ENCODE data around the gene GALT. TPM values are rescaled to one million over a fixed set of nuclear protein-coding genes. Genes with fewer than 3 reads are reported as not detected.

GALT gene
- total RNA-seq, 2 experiments from 2014 or later: 95.2 to 95.6 TPM

GRCh38 chr9:34654323-34655051, 8.0 kb downstream of the GALT start:
- no peak overlapping the region for H3K27ac Mint-ChIP-seq
- no peak for DNase-seq
- ChIA-PET POLR2A (interaction anchor here (2.9 to 12.4 kb wide), 2 partner anchors 8 kb away, joined by 18 to 162 read pairs; partner anchors contain the start of genes CCL27 and GALT), CTCF (no interaction called here)
- no peaks in the 10 kb centered on the region for H3K27me3 Mint-ChIP-seq
- H3K36me3 Mint-ChIP-seq (ENCODE audit: low read depth): peaks cover 12% of the 10 kb centered on the region
- no peaks in the 10 kb centered on the region for H3K9me3 Mint-ChIP-seq
- H3K4me3 Mint-ChIP-seq: no peak overlapping the region
- peaks cover 26% of the 10 kb centered on the region for H3K4me1 Mint-ChIP-seq

- ChIA-PET CTCF (interaction anchor here (1.1 to 1.9 kb wide), 2 partner anchors 8 to 21 kb away, joined by 3 to 11 read pairs; partner anchors contain the start of gene GALT), POLR2A (interaction anchor here (1.3 to 12.4 kb wide), 3 partner anchors 9 to 18 kb away, joined by 3 to 162 read pairs (median 12); partner anchors contain the start of genes GALT and SIGMAR1)
- Mint-ChIP-seq H3K4me1 (peaks cover 21% of the 10 kb centered on the region), H3K36me3 (ENCODE audit: low read depth) (peaks cover 5% of the 10 kb centered on the region), H3K9me3 (no peaks in the 10 kb centered on the region), H3K27me3 (no peaks in the 10 kb centered on the region), H3K27ac (no peak overlapping the region), H3K4me3 (no peak overlapping the region)
- no peak for DNase-seq
These were observed 8.9 kb downstream of the GALT start for GRCh38 chr9:34655394-34655793.

GRCh38 chr9:34656992-34657391, 10.5 kb downstream of the GALT start:
- ChIA-PET CTCF (interaction anchor here (1.9 to 9.6 kb wide), 2 partner anchors 10 to 20 kb away, joined by 11 to 83 read pairs; partner anchors contain the start of genes GALT and SIGMAR1), POLR2A (interaction anchor here (0.7 to 12.4 kb wide), 3 partner anchors 8 to 19 kb away, joined by 3 to 162 read pairs (median 12); partner anchors contain the start of genes GALT and SIGMAR1)
- no peak for DNase-seq
- H3K9me3 Mint-ChIP-seq: no peaks in the 10 kb centered on the region
- H3K27ac Mint-ChIP-seq: no peak overlapping the region
- no peak overlapping the region for H3K4me3 Mint-ChIP-seq
- peaks cover 8% of the 10 kb centered on the region for H3K36me3 Mint-ChIP-seq (ENCODE audit: low read depth)
- H3K27me3 Mint-ChIP-seq: no peaks in the 10 kb centered on the region
- H3K4me1 Mint-ChIP-seq: peaks cover 20% of the 10 kb centered on the region

- CTCF ChIA-PET: interaction anchor here (1.4 to 9.6 kb wide), 2 partner anchors 12 to 22 kb away, joined by 5 to 83 read pairs; partner anchors contain the start of genes GALT and SIGMAR1
- DNase-seq: no peak
- H3K4me1 Mint-ChIP-seq: peaks cover 20% of the 10 kb centered on the region
- H3K27me3 Mint-ChIP-seq: no peaks in the 10 kb centered on the region
- no peak overlapping the region for H3K4me3 Mint-ChIP-seq
- H3K9me3 Mint-ChIP-seq: no peaks in the 10 kb centered on the region
- peaks cover 11% of the 10 kb centered on the region for H3K36me3 Mint-ChIP-seq (ENCODE audit: low read depth)
- POLR2A ChIA-PET: interaction anchor here (12.4 kb wide), 1 partner anchor 12 kb away, joined by 162 read pairs; the partner anchor contains the start of gene GALT
- no peak overlapping the region for H3K27ac Mint-ChIP-seq
These were observed 12.0 kb downstream of the GALT start for GRCh38 chr9:34658461-34658860.

- POLR2A ChIA-PET: interaction anchor here (2.9 to 12.4 kb wide), 2 partner anchors 13 to 22 kb away, joined by 14 to 162 read pairs; partner anchors contain the start of genes GALT and SIGMAR1
- H3K27ac Mint-ChIP-seq: no peak overlapping the region
- H3K36me3 Mint-ChIP-seq (ENCODE audit: low read depth): peaks cover 11% of the 10 kb centered on the region
- H3K9me3 Mint-ChIP-seq: no peaks in the 10 kb centered on the region
- CTCF ChIA-PET: interaction anchor here (0.6 to 9.6 kb wide), 3 partner anchors 12 to 23 kb away, joined by 4 to 125 read pairs (median 83); partner anchors contain the start of genes GALT, IL11RA and SIGMAR1
- peaks cover 33% of the 10 kb centered on the region for H3K4me1 Mint-ChIP-seq
- H3K4me3 Mint-ChIP-seq: no peak overlapping the region
- H3K27me3 Mint-ChIP-seq: no peaks in the 10 kb centered on the region
- no peak for DNase-seq
These were observed 13.2 kb downstream of the GALT start for GRCh38 chr9:34659592-34660253.

- POLR2A ChIA-PET: interaction anchor here (0.7 to 12.4 kb wide), 6 partner anchors 10 to 449 kb away, joined by 3 to 162 read pairs (median 12); partner anchors contain the start of genes GALT, IL11RA and SIGMAR1
- Mint-ChIP-seq H3K9me3 (no peaks in the 10 kb centered on the region), H3K4me3 (peak within 1 kb of the TSS; percentile 35), H3K27me3 (no peaks in the 10 kb centered on the region), H3K27ac (peak within 1 kb of the TSS; percentile 80), H3K36me3 (ENCODE audit: low read depth) (peaks cover 16% of the 10 kb centered on the region), H3K4me1 (peaks cover 49% of the 10 kb centered on the region)
- peak; percentile 20 for DNase-seq
- CTCF ChIA-PET: interaction anchor here (0.8 to 9.6 kb wide), 5 partner anchors 15 to 1528 kb away, joined by 3 to 125 read pairs (median 40); partner anchors contain the start of genes CLTA, GALT, IL11RA and RPP25L
These were observed 16.2 kb downstream of the GALT start, which contains the start of gene CCL27 for GRCh38 chr9:34662526-34663302. Gene CCL27 (minus strand): TSS chr9:34662657. CDS start chr9:34662633, 24 bp downstream.

GRCh38 chr9:34663303-34663605, 16.8 kb downstream of the GALT start:
- ChIA-PET CTCF (interaction anchor here (0.8 to 9.6 kb wide), 5 partner anchors 15 to 1527 kb away, joined by 3 to 125 read pairs (median 40); partner anchors contain the start of genes CLTA, GALT, IL11RA and RPP25L), POLR2A (interaction anchor here (0.7 to 12.4 kb wide), 6 partner anchors 10 to 448 kb away, joined by 3 to 162 read pairs (median 12); partner anchors contain the start of genes GALT, IL11RA and SIGMAR1)
- peak overlapping the region; percentile 35 for H3K4me3 Mint-ChIP-seq
- peaks cover 50% of the 10 kb centered on the region for H3K4me1 Mint-ChIP-seq
- peaks cover 20% of the 10 kb centered on the region for H3K36me3 Mint-ChIP-seq (ENCODE audit: low read depth)
- H3K9me3 Mint-ChIP-seq: no peaks in the 10 kb centered on the region
- DNase-seq: no peak
- peak overlapping the region; percentile 80 for H3K27ac Mint-ChIP-seq
- H3K27me3 Mint-ChIP-seq: no peaks in the 10 kb centered on the region

- no peaks in the 10 kb centered on the region for H3K27me3 Mint-ChIP-seq
- H3K9me3 Mint-ChIP-seq: peaks cover 6% of the 10 kb centered on the region
- POLR2A ChIA-PET: interaction anchor here (0.7 to 12.4 kb wide), 13 partner anchors 8 to 1663 kb away, joined by 3 to 162 read pairs (median 3); partner anchors contain the start of genes DCTN3, DNAI1, FAM219A and GALT
- CTCF ChIA-PET: interaction anchor here (0.6 to 9.6 kb wide), 6 partner anchors 16 to 41 kb away, joined by 3 to 125 read pairs (median 22); partner anchors contain the start of genes GALT, IL11RA and SIGMAR1
- peaks cover 50% of the 10 kb centered on the region for H3K4me1 Mint-ChIP-seq
- peaks cover 33% of the 10 kb centered on the region for H3K36me3 Mint-ChIP-seq (ENCODE audit: low read depth)
- peak; percentile 82 for DNase-seq
- peak overlapping the region; percentile 85 for H3K4me3 Mint-ChIP-seq
- H3K27ac Mint-ChIP-seq: peak overlapping the region; percentile 80
These were observed 18.0 kb downstream of the GALT start for GRCh38 chr9:34664281-34665066.

GRCh38 chr9:34665067-34665380, 18.5 kb downstream of the GALT start:
- DNase-seq: no peak
- CTCF ChIA-PET: interaction anchor here (0.5 to 9.6 kb wide), 7 partner anchors 17 to 598 kb away, joined by 3 to 125 read pairs (median 3); partner anchors contain the start of genes GALT, IL11RA and SIGMAR1
- peaks cover 37% of the 10 kb centered on the region for H3K36me3 Mint-ChIP-seq (ENCODE audit: low read depth)
- H3K9me3 Mint-ChIP-seq: peaks cover 8% of the 10 kb centered on the region
- no peaks in the 10 kb centered on the region for H3K27me3 Mint-ChIP-seq
- POLR2A ChIA-PET: interaction anchor here (0.7 to 12.4 kb wide), 12 partner anchors 8 to 1663 kb away, joined by 3 to 162 read pairs (median 3); partner anchors contain the start of genes DCTN3, DNAI1, FAM219A and GALT
- peak overlapping the region; percentile 80 for H3K27ac Mint-ChIP-seq
- peaks cover 50% of the 10 kb centered on the region for H3K4me1 Mint-ChIP-seq
- peak overlapping the region; percentile 85 for H3K4me3 Mint-ChIP-seq

GRCh38 chr9:34665381-34666250, 19.1 kb downstream of the GALT start:
- H3K4me1 Mint-ChIP-seq: peaks cover 50% of the 10 kb centered on the region
- peak overlapping the region; percentile 85 for H3K4me3 Mint-ChIP-seq
- peak; percentile 93 for DNase-seq
- peaks cover 37% of the 10 kb centered on the region for H3K36me3 Mint-ChIP-seq (ENCODE audit: low read depth)
- ChIA-PET CTCF (interaction anchor here (0.5 to 9.6 kb wide), 6 partner anchors 17 to 598 kb away, joined by 3 to 125 read pairs (median 22); partner anchors contain the start of genes GALT, IL11RA and SIGMAR1), POLR2A (interaction anchor here (0.8 to 12.4 kb wide), 9 partner anchors 10 to 288 kb away, joined by 3 to 162 read pairs (median 3); partner anchors contain the start of genes DCTN3, DNAI1, FAM219A and GALT)
- H3K9me3 Mint-ChIP-seq: peaks cover 8% of the 10 kb centered on the region
- H3K27ac Mint-ChIP-seq: peak overlapping the region; percentile 80
- no peaks in the 10 kb centered on the region for H3K27me3 Mint-ChIP-seq
